Astrocyte (in vitro differentiated cells and primary cell): ENCODE data around the gene UBALD1.

Experiments
- EZH2 ChIP-seq: IDR thresholded peaks from 2 replicates; pipeline ENCODE4 v1.6.1; 2012; ENCODE audit warnings: mild to moderate bottlenecking, low read length, inconsistent platforms; ENCODE audit not compliant: insufficient read depth
- TF ChIP-seq, protein P1 (sequence below): IDR thresholded peaks from 2 replicates; pipeline ENCODE4 v1.5.1; 2011; ENCODE audit warnings: low read depth, mild to moderate bottlenecking, inconsistent platforms, low read length, moderate library complexity; ENCODE audit not compliant: insufficient read depth

DNA sequence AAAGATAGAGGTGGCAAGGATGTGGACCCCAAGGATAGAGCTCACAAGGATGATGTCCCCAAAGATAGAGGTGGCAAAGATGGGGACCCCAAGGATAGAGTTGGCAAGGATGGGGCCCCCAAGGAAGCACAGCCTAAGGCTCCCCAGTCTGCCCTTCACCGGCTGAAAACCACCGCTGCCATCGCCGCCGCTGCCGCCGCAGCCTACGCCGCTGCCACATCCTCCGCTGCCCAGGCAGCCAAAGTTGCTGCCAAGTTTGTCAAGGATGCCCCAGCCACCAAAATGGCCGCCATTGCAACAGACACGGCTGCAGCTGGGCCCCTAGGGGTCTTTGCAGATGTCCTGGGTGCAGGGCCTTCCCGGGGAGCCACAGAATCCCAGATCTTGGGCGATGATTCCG is 38.7 kb downstream of the UBALD1 start:
- TF ChIP-seq, protein P1, sequence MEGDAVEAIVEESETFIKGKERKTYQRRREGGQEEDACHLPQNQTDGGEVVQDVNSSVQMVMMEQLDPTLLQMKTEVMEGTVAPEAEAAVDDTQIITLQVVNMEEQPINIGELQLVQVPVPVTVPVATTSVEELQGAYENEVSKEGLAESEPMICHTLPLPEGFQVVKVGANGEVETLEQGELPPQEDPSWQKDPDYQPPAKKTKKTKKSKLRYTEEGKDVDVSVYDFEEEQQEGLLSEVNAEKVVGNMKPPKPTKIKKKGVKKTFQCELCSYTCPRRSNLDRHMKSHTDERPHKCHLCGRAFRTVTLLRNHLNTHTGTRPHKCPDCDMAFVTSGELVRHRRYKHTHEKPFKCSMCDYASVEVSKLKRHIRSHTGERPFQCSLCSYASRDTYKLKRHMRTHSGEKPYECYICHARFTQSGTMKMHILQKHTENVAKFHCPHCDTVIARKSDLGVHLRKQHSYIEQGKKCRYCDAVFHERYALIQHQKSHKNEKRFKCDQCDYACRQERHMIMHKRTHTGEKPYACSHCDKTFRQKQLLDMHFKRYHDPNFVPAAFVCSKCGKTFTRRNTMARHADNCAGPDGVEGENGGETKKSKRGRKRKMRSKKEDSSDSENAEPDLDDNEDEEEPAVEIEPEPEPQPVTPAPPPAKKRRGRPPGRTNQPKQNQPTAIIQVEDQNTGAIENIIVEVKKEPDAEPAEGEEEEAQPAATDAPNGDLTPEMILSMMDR, result no peak
- TF ChIP-seq EZH2, result no peak
